Measurements from ENCODE around the gene NMT1. TPM values are rescaled to one million over a fixed set of nuclear protein-coding genes. Genes with fewer than 3 reads are reported as not detected.
A peak's percentile ranks its signal among the peaks of the same experiment; 100 is the strongest.

Gene NMT1
- total RNA-seq, 4 donors from 2014 or later: 63.5 to 129 (median 69.1) TPM

DNA sequence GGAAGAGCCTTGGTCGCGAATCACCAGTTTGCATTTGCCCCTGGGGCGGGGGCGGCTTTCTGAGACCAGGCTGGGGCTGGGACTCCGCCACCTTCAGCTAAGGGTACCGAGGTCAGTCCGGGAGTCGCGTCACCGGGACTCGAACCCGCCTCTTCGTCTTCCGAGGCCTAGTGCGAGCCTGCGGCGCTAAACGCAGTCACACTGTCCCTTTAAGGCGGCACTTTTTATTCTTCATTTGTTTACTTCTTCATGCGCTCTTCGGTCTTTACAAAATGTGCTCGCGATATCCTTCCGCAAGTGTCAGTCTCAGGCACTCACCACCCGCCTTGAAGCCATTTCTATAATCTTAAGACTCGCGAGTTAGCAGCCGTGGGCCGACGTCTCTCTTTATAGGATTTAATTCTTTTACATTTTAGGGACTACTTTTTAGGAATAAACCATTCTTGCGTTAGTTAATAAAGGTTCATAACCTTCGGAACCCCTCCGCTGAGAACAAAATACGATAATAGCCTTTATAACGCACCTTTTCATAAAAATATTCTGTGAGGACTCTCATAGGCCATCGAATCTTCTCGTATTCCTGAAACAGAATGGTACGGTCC is 86.6 kb downstream of the NMT1 start:
- H3K36me3 ChIP-seq: no peaks in the 10 kb centered on the region
- 0% methylated on average over 27 to 33 of the region's 38 CpGs for WGBS, 2 donors (ENCODE audit: low coverage in 1 of 2)

DNA sequence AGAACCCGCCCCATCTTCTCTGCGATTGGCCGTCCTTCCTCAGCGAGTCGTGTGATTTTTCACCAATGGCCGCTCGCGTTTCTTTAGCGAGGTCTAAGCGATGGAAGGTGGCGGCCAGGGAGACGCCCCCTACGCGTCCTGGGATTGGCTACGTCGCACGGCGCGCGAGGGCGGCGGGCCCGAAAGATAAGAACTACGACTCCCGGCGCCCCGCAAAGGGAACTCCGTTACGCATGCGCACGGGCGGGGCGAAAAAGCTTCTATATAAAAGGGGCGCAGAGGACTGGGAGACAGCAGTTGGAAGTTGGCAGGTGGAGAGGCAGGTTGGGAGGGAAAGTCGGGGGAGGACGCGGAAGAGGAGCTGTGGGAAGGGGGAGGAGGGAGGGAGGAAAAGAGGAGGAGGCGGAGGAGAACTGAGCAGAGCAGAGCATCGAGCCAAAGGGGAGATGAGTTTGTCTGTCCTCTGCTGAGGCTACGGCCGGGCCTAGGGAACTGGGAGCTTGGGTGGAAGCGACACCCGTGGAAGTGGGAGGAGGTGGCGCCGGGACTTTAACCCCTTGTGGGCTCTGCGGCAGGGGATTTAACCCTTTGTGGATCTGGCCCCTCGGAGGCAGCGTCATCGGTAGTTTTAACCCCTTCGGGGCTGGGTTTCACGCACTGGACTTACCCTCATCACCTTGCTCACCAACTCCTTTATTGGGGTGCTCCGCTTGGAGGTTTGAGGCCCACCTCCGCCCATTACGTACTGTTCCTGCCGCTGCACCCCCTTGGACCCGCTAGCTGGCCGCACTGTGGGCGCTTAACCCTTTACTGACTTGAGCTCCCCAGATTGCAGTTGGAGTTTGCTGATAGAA is 87.3 kb downstream of the NMT1 start, which contains the start of gene HEXIM1:
HEXIM1 (plus strand) TSS at position 293 of the 854 bp plus-strand sequence. CDS start 716 bp downstream, outside the sequence.
- 0% methylated on average over 9 to 19 of the region's 58 CpGs for WGBS, 2 donors (ENCODE audit: low coverage in 1 of 2)
- ATAC-seq: peak; percentile 86

More for the DNA sequence above, 86.6 kb downstream of the NMT1 start:
- ATAC-seq: peak; percentile 41
- Histone ChIP-seq H3K9me3 (no peaks in the 10 kb centered on the region), H3K4me1 (peaks cover 3 to 70% (median 36%) of the 10 kb centered on the region in 3 donors), H3K27ac (peak overlapping the region; percentile 84 to 98 (median 96)), H3K27me3 (no peaks in the 10 kb centered on the region), H3K4me3 (peak overlapping the region; percentile 44 to 70)
- TF ChIP-seq EP300 (IDR thresholded peaks at IDR 0.05): no peak
- TF ChIP-seq POLR2A (IDR thresholded peaks at IDR 0.05): peak; percentile 10 to 27
- peak; percentile 94 for TF ChIP-seq POLR2AphosphoS5 (IDR thresholded peaks at IDR 0.05)
- TF ChIP-seq, protein P1, sequence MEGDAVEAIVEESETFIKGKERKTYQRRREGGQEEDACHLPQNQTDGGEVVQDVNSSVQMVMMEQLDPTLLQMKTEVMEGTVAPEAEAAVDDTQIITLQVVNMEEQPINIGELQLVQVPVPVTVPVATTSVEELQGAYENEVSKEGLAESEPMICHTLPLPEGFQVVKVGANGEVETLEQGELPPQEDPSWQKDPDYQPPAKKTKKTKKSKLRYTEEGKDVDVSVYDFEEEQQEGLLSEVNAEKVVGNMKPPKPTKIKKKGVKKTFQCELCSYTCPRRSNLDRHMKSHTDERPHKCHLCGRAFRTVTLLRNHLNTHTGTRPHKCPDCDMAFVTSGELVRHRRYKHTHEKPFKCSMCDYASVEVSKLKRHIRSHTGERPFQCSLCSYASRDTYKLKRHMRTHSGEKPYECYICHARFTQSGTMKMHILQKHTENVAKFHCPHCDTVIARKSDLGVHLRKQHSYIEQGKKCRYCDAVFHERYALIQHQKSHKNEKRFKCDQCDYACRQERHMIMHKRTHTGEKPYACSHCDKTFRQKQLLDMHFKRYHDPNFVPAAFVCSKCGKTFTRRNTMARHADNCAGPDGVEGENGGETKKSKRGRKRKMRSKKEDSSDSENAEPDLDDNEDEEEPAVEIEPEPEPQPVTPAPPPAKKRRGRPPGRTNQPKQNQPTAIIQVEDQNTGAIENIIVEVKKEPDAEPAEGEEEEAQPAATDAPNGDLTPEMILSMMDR (IDR thresholded peaks at IDR 0.05): peak in 1 of 4 experiments; percentile 3

DNA sequence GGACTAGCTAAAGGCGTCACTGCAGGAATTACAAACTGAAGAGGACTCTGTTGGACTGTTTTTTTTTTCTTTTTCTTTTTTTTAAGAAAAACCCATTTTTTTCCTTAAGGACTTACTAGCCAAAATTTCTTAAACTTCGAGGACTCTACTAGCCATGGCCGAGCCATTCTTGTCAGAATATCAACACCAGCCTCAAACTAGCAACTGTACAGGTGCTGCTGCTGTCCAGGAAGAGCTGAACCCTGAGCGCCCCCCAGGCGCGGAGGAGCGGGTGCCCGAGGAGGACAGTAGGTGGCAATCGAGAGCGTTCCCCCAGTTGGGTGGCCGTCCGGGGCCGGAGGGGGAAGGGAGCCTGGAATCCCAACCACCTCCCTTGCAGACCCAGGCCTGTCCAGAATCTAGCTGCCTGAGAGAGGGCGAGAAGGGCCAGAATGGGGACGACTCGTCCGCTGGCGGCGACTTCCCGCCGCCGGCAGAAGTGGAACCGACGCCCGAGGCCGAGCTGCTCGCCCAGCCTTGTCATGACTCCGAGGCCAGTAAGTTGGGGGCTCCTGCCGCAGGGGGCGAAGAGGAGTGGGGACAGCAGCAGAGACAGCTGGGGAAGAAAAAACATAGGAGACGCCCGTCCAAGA is 88.0 kb downstream of the NMT1 start:
- peak; percentile 34 for ATAC-seq
- WGBS, 2 donors (ENCODE audit: low coverage in 1 of 2): 0% methylated on average over 6 of the region's 32 CpGs
- no peaks in the 10 kb centered on the region for H3K27me3 ChIP-seq
- H3K36me3 ChIP-seq: no peaks in the 10 kb centered on the region
- H3K4me3 ChIP-seq: peak overlapping the region; percentile 70 to 86
- no peaks in the 10 kb centered on the region for H3K9me3 ChIP-seq
- H3K27ac ChIP-seq: peak overlapping the region; percentile 94 to 98 (median 96)
- peaks cover 3 to 71% (median 31%) of the 10 kb centered on the region in 3 donors for H3K4me1 ChIP-seq
- TF ChIP-seq, protein P1 (IDR thresholded peaks at IDR 0.05): peak in 3 of 4 experiments; percentile 79 to 94 (median 87)
- peak; percentile 34 to 60 for TF ChIP-seq POLR2A (IDR thresholded peaks at IDR 0.05)
- TF ChIP-seq EP300 (IDR thresholded peaks at IDR 0.05): no peak
- TF ChIP-seq POLR2AphosphoS5 (IDR thresholded peaks at IDR 0.05): peak; percentile 84

More for the DNA sequence above, 87.3 kb downstream of the NMT1 start, which contains the start of gene HEXIM1:
- peak within 1 kb of the TSS; percentile 70 to 86 for H3K4me3 ChIP-seq
- H3K27ac ChIP-seq: peak within 1 kb of the TSS; percentile 94 to 98 (median 96)
- TF ChIP-seq, protein P1 (IDR thresholded peaks at IDR 0.05): no peak
- TF ChIP-seq POLR2A (IDR thresholded peaks at IDR 0.05) (peak; percentile 98 to 99), POLR2AphosphoS5 (IDR thresholded peaks at IDR 0.05) (peak; percentile 100)
- H3K9me3 ChIP-seq: no peaks in the 10 kb centered on the region
- no peaks in the 10 kb centered on the region for H3K27me3 ChIP-seq
- no peaks in the 10 kb centered on the region for H3K36me3 ChIP-seq
- peaks cover 3 to 72% (median 35%) of the 10 kb centered on the region in 3 donors for H3K4me1 ChIP-seq

DNA sequence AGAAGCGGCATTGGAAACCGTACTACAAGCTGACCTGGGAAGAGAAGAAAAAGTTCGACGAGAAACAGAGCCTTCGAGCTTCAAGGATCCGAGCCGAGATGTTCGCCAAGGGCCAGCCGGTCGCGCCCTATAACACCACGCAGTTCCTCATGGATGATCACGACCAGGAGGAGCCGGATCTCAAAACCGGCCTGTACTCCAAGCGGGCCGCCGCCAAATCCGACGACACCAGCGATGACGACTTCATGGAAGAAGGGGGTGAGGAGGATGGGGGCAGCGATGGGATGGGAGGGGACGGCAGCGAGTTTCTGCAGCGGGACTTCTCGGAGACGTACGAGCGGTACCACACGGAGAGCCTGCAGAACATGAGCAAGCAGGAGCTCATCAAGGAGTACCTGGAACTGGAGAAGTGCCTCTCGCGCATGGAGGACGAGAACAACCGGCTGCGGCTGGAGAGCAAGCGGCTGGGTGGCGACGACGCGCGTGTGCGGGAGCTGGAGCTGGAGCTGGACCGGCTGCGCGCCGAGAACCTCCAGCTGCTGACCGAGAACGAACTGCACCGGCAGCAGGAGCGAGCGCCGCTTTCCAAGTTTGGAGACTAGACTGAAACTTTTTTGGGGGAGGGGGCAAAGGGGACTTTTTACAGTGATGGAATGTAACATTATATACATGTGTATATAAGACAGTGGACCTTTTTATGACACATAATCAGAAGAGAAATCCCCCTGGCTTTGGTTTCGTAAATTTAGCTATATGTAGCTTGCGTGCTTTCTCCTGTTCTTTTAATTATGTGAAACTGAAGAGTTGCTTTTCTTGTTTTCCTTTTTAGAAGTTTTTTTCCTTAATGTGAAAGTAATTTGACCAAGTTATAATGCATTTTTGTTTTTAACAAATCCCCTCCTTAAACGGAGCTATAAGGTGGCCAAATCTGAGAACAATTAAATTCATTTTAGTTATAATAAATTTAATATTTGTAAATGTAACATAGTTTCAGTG is 88.8 kb downstream of the NMT1 start:
- no peaks in the 10 kb centered on the region for H3K27me3 ChIP-seq
- H3K4me3 ChIP-seq: peak overlapping the region; percentile 70 to 86
- WGBS, 2 donors (ENCODE audit: low coverage in 1 of 2): 1 to 2% methylated on average over 22 to 24 of the region's 56 CpGs
- no peak for ATAC-seq
- H3K36me3 ChIP-seq: no peaks in the 10 kb centered on the region
- no peaks in the 10 kb centered on the region for H3K9me3 ChIP-seq
- peak overlapping the region; percentile 94 to 98 (median 96) for H3K27ac ChIP-seq
- no peak for TF ChIP-seq EP300 (IDR thresholded peaks at IDR 0.05)
- TF ChIP-seq POLR2AphosphoS5 (IDR thresholded peaks at IDR 0.05): peak; percentile 61
- TF ChIP-seq POLR2A (IDR thresholded peaks at IDR 0.05): peak; percentile 1 to 15
- peaks cover 3 to 71% (median 25%) of the 10 kb centered on the region in 3 donors for H3K4me1 ChIP-seq
